Omental fat pad (tissue), 4 donors: ENCODE data around the gene PGAP2. TPM values are rescaled to one million over a fixed set of nuclear protein-coding genes. Genes with fewer than 3 reads are reported as not detected.
A peak's percentile ranks its signal among the peaks of the same experiment; 100 is the strongest.

Experiments
- ATAC-seq: fragments of 150-250 bp; one replicate; pipeline ENCODE4 v1.9.1; 2016; ENCODE audit warnings: mild to moderate bottlenecking, moderate library complexity; ENCODE audit not compliant: low FRiP score
- DNase-seq: peaks from one replicate; pipeline ENCODE4 v3.0.0-alpha.2; 2019; ENCODE audit warnings: low spot score
- total RNA-seq, 4 donors: library from RNA; depleted of rRNA; stranded (reverse); fragments of >200 nt; gene quantifications; one replicate each; pipeline ENCODE4 v1.1.0, GENCODE V29; 2016
- TF ChIP-seq, protein P1 (sequence below), 3 donors: fragments of 450-650 bp; IDR thresholded peaks; one replicate each; pipeline ENCODE4 v1.5.1; 2016 to 2017; ENCODE audit warnings: antibody characterized with exemption in 3 of 3, mild to moderate bottlenecking in 3 of 3, moderate library complexity in 2 of 3

Gene PGAP2
- total RNA-seq, 4 donors from 2014 or later, result 6.2 to 12.3 (median 10.2) TPM

DNA sequence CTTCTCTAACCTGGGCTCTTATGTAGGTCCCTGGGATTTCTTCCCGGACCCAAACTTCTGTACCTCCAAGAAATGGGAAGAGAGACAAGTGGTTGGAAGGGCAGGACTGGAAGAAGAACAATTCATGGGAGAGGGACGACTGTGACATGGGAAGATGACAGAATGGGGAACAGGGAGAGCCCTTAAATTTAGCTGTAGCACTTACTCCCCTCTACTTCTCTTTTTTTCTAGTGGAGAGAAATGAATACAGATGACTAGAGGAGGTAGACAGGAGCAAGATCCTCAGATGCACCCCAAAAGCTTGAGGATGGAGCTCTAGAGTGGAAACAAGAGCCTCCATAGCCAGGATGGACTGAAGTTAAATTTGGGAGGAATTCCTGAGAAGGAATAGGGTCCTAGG lies 30.1 kb downstream of the PGAP2 start:
- TF ChIP-seq, protein P1, sequence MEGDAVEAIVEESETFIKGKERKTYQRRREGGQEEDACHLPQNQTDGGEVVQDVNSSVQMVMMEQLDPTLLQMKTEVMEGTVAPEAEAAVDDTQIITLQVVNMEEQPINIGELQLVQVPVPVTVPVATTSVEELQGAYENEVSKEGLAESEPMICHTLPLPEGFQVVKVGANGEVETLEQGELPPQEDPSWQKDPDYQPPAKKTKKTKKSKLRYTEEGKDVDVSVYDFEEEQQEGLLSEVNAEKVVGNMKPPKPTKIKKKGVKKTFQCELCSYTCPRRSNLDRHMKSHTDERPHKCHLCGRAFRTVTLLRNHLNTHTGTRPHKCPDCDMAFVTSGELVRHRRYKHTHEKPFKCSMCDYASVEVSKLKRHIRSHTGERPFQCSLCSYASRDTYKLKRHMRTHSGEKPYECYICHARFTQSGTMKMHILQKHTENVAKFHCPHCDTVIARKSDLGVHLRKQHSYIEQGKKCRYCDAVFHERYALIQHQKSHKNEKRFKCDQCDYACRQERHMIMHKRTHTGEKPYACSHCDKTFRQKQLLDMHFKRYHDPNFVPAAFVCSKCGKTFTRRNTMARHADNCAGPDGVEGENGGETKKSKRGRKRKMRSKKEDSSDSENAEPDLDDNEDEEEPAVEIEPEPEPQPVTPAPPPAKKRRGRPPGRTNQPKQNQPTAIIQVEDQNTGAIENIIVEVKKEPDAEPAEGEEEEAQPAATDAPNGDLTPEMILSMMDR (IDR thresholded peaks at IDR 0.05), result no peak
- ATAC-seq (no peak), DNase-seq (no peak)

DNA sequence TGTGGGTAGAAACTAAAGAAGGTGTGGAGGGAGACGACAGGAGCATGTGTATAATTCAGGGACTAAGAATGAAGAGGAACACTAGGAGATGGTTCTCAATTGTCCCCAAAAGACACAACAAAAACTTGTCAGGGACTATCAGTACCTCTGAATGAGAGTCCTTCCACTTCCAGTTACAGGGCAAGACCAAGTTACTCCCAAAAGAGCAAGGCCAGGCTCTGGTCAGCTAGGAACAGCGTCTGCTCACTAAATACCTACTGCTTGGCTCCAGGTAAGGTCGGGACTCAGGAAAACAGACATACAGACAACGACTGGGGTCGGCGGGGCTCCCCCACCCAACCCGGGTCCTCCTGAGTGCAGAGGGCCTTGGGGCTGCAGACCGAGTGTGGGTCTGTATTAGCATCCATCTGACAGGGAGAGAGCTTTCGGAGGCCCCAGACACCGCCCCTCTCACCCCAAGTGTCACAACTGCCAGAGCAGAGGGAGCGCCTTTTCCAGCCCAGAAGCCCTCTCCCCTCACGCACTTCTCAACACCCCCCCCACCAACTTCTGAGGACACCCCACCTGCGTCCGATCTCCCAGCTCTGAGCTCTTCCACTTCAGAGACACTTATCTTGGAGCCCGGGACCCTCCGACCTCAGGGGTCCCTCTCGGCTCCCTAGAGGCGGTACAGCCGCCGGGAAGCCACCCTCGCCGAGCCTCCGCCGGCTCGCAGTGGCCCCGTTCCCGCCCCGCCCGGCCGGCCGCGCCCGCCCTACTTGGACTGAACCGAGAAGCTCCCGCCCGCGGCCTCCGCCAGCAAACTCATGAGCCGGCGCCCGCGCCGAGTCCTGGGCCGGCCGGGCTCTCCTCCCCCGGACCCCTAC lies 31.9 kb downstream of the PGAP2 start:
- ATAC-seq, result no peak
- DNase-seq, result no peak
- TF ChIP-seq, protein P1 (IDR thresholded peaks at IDR 0.05), result no peak

DNA sequence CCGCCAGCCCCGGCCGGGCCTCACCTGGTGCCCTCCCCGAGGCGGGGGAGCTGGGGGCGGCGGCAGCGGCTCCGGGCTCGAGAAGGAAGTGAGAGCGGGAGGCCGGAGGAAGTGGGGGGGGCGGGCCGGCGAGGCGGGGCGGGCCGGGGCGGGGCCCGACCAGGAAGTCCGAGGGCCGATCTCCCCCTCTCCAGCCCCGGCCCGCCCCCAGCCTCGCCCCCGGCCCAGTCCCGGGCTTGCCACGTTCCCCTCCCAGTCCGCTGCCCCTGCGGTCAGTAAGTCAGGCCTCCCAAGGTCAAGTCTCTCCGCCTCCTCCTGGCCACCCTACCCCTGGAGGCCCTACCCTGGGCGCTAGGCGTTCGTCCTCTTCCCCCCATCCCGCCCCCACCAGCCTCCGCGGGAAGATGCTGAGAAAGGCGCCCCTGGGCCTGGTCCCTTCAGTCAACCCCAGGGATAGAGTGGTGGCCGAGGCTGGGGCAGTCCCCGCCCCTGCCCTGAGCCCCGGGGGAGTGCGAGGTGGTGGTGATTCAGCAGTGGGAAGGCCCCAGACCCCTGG lies 32.6 kb downstream of the PGAP2 start, which contains the start of gene RHOG:
RHOG (minus strand) TSS at position 90 of the 556 bp plus-strand sequence. CDS start 12,821 bp downstream, outside the sequence.
- TF ChIP-seq, protein P1 (IDR thresholded peaks at IDR 0.05), result no peak
- peak; percentile 85 for ATAC-seq
- DNase-seq, result no peak

DNA sequence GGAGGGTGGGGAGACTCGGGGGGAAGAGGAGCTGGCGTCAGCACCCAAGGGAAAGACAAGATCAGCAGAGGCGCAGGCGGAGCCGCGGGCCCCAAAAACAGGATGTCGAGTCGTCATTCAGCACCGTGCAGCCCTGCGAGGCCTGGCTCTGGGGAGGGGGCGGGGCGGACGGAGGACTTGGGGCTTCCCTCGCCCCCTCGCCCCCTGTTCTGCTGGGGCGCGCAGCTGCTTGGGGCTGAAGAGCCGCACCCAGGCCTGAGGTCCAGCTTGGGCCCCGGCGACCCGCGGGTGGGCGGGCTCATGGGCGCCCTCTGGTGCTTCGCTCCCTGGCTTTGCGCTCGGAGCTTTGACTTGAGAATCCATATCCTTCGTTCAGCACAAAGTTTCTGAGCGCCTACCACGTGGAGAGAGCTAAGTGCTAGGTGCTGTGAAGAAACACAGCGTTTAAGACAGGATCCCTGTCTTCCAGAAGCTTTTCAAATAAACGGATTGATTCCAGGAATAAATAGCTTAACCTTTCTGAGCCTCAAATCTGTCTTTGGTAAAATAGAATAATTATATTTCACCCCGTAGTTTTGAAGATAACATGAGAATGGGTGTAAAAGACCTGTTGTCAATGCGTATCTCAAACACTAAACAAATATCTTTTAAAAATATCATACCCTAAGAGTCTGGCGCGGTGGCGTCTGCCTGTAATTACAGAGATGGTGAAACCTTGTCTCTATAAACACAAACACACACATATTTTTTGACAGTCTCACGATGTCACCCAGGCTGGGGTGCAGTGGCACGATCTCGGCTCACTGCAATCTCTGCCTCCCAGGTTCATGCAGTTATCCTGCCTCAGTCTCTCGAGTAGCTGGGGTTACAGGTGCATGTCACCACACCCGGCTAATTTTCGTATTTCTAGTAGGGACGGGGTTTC lies 33.3 kb downstream of the PGAP2 start:
- peak; percentile 68 for DNase-seq

DNA sequence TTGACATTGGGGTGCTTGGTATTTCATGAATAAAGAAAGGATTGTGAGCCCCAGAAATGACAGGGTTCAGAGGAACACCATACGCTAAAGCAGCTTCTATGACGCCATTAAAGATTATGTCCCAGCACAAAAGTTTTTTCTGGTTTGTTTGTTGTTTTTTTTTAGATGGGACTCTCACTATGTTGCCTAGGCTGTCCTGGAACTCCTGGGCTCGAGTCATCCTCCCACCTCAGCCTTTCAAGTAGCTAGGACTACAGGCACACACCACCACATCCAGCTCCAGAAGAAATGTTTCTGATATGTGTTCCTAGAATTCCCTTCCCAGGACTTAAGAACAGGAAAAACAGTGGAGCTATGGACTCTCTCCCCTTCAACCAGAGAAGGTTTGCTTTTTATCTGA lies 35.0 kb downstream of the PGAP2 start:
- TF ChIP-seq, protein P1 (IDR thresholded peaks at IDR 0.05), result no peak
- DNase-seq, result no peak
- ATAC-seq, result no peak

More for the DNA sequence above, 33.3 kb downstream of the PGAP2 start:
- ATAC-seq, result peak; percentile 70
- TF ChIP-seq, protein P1 (IDR thresholded peaks at IDR 0.05), result peak in 1 of 3 donors; percentile 29

DNA sequence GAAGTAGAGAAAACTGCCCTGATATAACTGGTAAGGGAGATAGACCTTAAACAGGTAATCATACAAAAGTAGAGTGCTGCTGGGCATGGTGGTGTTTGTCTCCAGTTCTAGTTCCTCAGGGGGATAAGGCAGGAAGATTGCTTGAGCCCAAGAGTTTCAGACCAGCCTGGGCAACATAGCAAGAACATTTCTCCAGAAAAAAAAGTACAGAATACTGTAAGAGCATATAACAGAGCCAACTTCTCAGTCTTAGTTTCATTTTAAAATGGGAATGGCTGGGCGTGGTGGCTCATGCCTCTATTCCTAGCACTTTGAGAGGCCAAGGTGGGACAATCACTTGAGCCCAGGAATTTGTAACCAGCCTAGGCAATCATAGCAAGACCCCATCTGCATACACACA lies 36.9 kb downstream of the PGAP2 start:
- TF ChIP-seq, protein P1 (IDR thresholded peaks at IDR 0.05), result no peak
- DNase-seq, result no peak
- ATAC-seq, result no peak
